ENCODE results near the gene TRAM2.
A peak's percentile ranks its signal among the peaks of the same experiment; 100 is the strongest.

Gene TRAM2

GRCh38 chr6:52552278-52552643, 24.6 kb downstream of the TRAM2 start:
- no peaks in the 10 kb centered on the region for H3K9me3 Mint-ChIP-seq
- H3K36me3 Mint-ChIP-seq (ENCODE audit: low read depth) = peaks cover 29% of the 10 kb centered on the region
- no peak overlapping the region for H3K27ac Mint-ChIP-seq
- peaks cover 59% of the 10 kb centered on the region for H3K4me1 Mint-ChIP-seq (ENCODE audit: low read depth)
- no peaks in the 10 kb centered on the region for H3K27me3 Mint-ChIP-seq
- intact Hi-C loops (cut with micrococcal nuclease) = no loop called here
- H3K4me3 Mint-ChIP-seq = no peak overlapping the region

- intact Hi-C loops (cut with micrococcal nuclease) = no loop called here
- Mint-ChIP-seq H3K27ac (no peak overlapping the region), H3K4me3 (no peak overlapping the region), H3K27me3 (no peaks in the 10 kb centered on the region), H3K36me3 (ENCODE audit: low read depth) (peaks cover 33% of the 10 kb centered on the region), H3K9me3 (no peaks in the 10 kb centered on the region), H3K4me1 (ENCODE audit: low read depth) (peaks cover 65% of the 10 kb centered on the region)
Observed at GRCh38 chr6:52551483-52552277, 25.2 kb downstream of the TRAM2 start.

GRCh38 chr6:52550870-52551269, 26.0 kb downstream of the TRAM2 start:
- Mint-ChIP-seq H3K27me3 (no peaks in the 10 kb centered on the region), H3K4me3 (no peak overlapping the region), H3K27ac (no peak overlapping the region), H3K9me3 (no peaks in the 10 kb centered on the region), H3K4me1 (ENCODE audit: low read depth) (peaks cover 73% of the 10 kb centered on the region), H3K36me3 (ENCODE audit: low read depth) (peaks cover 40% of the 10 kb centered on the region)
- intact Hi-C loops (cut with micrococcal nuclease) = no loop called here

- no peak overlapping the region for H3K27ac Mint-ChIP-seq
- peaks cover 81% of the 10 kb centered on the region for H3K4me1 Mint-ChIP-seq (ENCODE audit: low read depth)
- peaks cover 40% of the 10 kb centered on the region for H3K36me3 Mint-ChIP-seq (ENCODE audit: low read depth)
- intact Hi-C loops (cut with micrococcal nuclease) = no loop called here
- no peaks in the 10 kb centered on the region for H3K27me3 Mint-ChIP-seq
- H3K9me3 Mint-ChIP-seq = no peaks in the 10 kb centered on the region
- no peak overlapping the region for H3K4me3 Mint-ChIP-seq
Observed at GRCh38 chr6:52550014-52550575, 26.8 kb downstream of the TRAM2 start.

- H3K36me3 Mint-ChIP-seq (ENCODE audit: low read depth) = peaks cover 44% of the 10 kb centered on the region
- peaks cover 82% of the 10 kb centered on the region for H3K4me1 Mint-ChIP-seq (ENCODE audit: low read depth)
- no peaks in the 10 kb centered on the region for H3K9me3 Mint-ChIP-seq
- intact Hi-C loops (cut with micrococcal nuclease) = no loop called here
- no peak overlapping the region for H3K27ac Mint-ChIP-seq
- no peaks in the 10 kb centered on the region for H3K27me3 Mint-ChIP-seq
- no peak overlapping the region for H3K4me3 Mint-ChIP-seq
Observed at GRCh38 chr6:52549428-52549827, 27.4 kb downstream of the TRAM2 start.

GRCh38 chr6:52548999-52549398, 27.9 kb downstream of the TRAM2 start:
- Mint-ChIP-seq H3K4me1 (ENCODE audit: low read depth) (peaks cover 81% of the 10 kb centered on the region), H3K27me3 (no peaks in the 10 kb centered on the region), H3K4me3 (no peak overlapping the region), H3K27ac (no peak overlapping the region), H3K36me3 (ENCODE audit: low read depth) (peaks cover 48% of the 10 kb centered on the region), H3K9me3 (no peaks in the 10 kb centered on the region)
- intact Hi-C loops (cut with micrococcal nuclease) = no loop called here

- Mint-ChIP-seq H3K9me3 (no peaks in the 10 kb centered on the region), H3K27me3 (no peaks in the 10 kb centered on the region), H3K27ac (no peak overlapping the region), H3K36me3 (ENCODE audit: low read depth) (peaks cover 52% of the 10 kb centered on the region), H3K4me1 (ENCODE audit: low read depth) (peaks cover 74% of the 10 kb centered on the region), H3K4me3 (no peak overlapping the region)
- intact Hi-C loops (cut with micrococcal nuclease) = no loop called here
Observed at GRCh38 chr6:52548353-52548713, 28.5 kb downstream of the TRAM2 start.

- intact Hi-C loops (cut with micrococcal nuclease) = no loop called here
- H3K4me1 Mint-ChIP-seq (ENCODE audit: low read depth) = peaks cover 69% of the 10 kb centered on the region
- H3K36me3 Mint-ChIP-seq (ENCODE audit: low read depth) = peaks cover 51% of the 10 kb centered on the region
- no peaks in the 10 kb centered on the region for H3K27me3 Mint-ChIP-seq
- peak overlapping the region; percentile 1 for H3K27ac Mint-ChIP-seq
- H3K4me3 Mint-ChIP-seq = no peak overlapping the region
- no peaks in the 10 kb centered on the region for H3K9me3 Mint-ChIP-seq
Observed at GRCh38 chr6:52547647-52548352, 29.1 kb downstream of the TRAM2 start.

GRCh38 chr6:52546678-52547077, 30.2 kb downstream of the TRAM2 start:
- Mint-ChIP-seq H3K36me3 (ENCODE audit: low read depth) (peaks cover 41% of the 10 kb centered on the region), H3K27ac (peak overlapping the region; percentile 1), H3K27me3 (no peaks in the 10 kb centered on the region), H3K4me3 (no peak overlapping the region), H3K4me1 (ENCODE audit: low read depth) (peaks cover 58% of the 10 kb centered on the region), H3K9me3 (no peaks in the 10 kb centered on the region)
- intact Hi-C loops (cut with micrococcal nuclease) = no loop called here

GRCh38 chr6:52546192-52546591, 30.7 kb downstream of the TRAM2 start:
- H3K4me1 Mint-ChIP-seq (ENCODE audit: low read depth) = peaks cover 54% of the 10 kb centered on the region

GRCh38 chr6:52545406-52546119, 31.3 kb downstream of the TRAM2 start:
- peaks cover 51% of the 10 kb centered on the region for H3K4me1 Mint-ChIP-seq (ENCODE audit: low read depth)
- no peak overlapping the region for H3K27ac Mint-ChIP-seq
- H3K4me3 Mint-ChIP-seq = no peak overlapping the region
- H3K27me3 Mint-ChIP-seq = no peaks in the 10 kb centered on the region
- intact Hi-C loops (cut with micrococcal nuclease) = no loop called here
- no peaks in the 10 kb centered on the region for H3K9me3 Mint-ChIP-seq
- H3K36me3 Mint-ChIP-seq (ENCODE audit: low read depth) = peaks cover 36% of the 10 kb centered on the region

More at GRCh38 chr6:52546192-52546591, 30.7 kb downstream of the TRAM2 start:
- peaks cover 36% of the 10 kb centered on the region for H3K36me3 Mint-ChIP-seq (ENCODE audit: low read depth)
- no peak overlapping the region for H3K27ac Mint-ChIP-seq
- no peak overlapping the region for H3K4me3 Mint-ChIP-seq
- intact Hi-C loops (cut with micrococcal nuclease) = no loop called here
- H3K27me3 Mint-ChIP-seq = no peaks in the 10 kb centered on the region
- H3K9me3 Mint-ChIP-seq = no peaks in the 10 kb centered on the region

- Mint-ChIP-seq H3K4me3 (no peak overlapping the region), H3K9me3 (no peaks in the 10 kb centered on the region), H3K36me3 (ENCODE audit: low read depth) (peaks cover 30% of the 10 kb centered on the region), H3K4me1 (ENCODE audit: low read depth) (peaks cover 43% of the 10 kb centered on the region), H3K27ac (no peak overlapping the region), H3K27me3 (no peaks in the 10 kb centered on the region)
- intact Hi-C loops (cut with micrococcal nuclease) = no loop called here
Observed at GRCh38 chr6:52544602-52545405, 32.1 kb downstream of the TRAM2 start.

- Mint-ChIP-seq H3K27me3 (no peaks in the 10 kb centered on the region), H3K4me1 (ENCODE audit: low read depth) (peaks cover 38% of the 10 kb centered on the region), H3K36me3 (ENCODE audit: low read depth) (peaks cover 24% of the 10 kb centered on the region), H3K27ac (no peak overlapping the region), H3K4me3 (no peak overlapping the region), H3K9me3 (no peaks in the 10 kb centered on the region)
- intact Hi-C loops (cut with micrococcal nuclease) = no loop called here
Observed at GRCh38 chr6:52543729-52544601, 32.9 kb downstream of the TRAM2 start.
